ENCODE results near the gene SHB. TPM values are rescaled to one million over a fixed set of nuclear protein-coding genes. Genes with fewer than 3 reads are reported as not detected.

The SHB gene
- total RNA-seq, 1 experiment from 2014 or later, result 23.8 TPM

DNA sequence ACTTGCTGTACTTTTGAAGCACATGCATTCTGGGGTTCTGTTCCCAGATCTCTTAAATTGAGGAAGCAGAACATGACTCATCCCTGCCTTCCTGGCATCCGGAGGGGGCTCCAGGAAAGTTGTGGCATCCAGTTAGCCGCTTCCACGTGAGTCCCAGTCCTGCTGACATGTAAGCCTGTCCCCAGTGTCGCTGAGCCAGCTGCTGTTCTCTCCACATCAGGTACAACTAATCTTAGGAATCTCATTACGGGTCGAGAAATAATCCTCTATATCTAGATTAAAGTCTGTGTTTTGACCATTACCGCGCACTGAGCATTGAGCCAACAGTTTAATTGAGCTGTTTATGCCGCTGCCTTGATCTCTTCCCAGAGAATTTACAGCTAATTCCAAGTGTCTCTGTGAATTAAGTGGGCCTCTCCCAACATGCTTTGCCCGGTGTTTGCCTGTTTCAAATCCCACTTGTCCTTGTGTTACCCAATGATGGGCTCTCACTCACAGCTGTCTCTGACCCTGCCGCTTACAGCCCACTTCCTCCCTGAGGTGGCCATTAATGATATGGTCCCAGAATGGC lies 10.5 kb upstream of the SHB start:
- POLR2A ChIA-PET (ENCODE audit: unreplicated experiment), result no interaction called here
- Histone ChIP-seq H3K79me2 (ENCODE audit: low read depth) (no peaks in the 10 kb centered on the region), H3K36me3 (ENCODE audit: low read depth) (no peaks in the 10 kb centered on the region), H3K4me1 (replicated peaks; ENCODE audit: insufficient read depth) (peaks cover 25% of the 10 kb centered on the region), H4K20me1 (ENCODE audit: insufficient read depth) (no peaks in the 10 kb centered on the region), H3K9me2 (ENCODE audit: insufficient read depth) (no peaks in the 10 kb centered on the region), H3K4me2 (no peak overlapping the region), H3K9me3 (ENCODE audit: insufficient read depth, low read depth) (no peaks in the 10 kb centered on the region), H2AFZ (no peak overlapping the region), H3K27ac (no peak overlapping the region), H3K4me3 (no peak overlapping the region), H3F3A (ENCODE audit: insufficient read depth, low read depth) (peaks cover 7% of the 10 kb centered on the region; the same call in 1 of the 2 replicates), H3K27me3 (ENCODE audit: insufficient read depth, low read depth) (no peaks in the 10 kb centered on the region)
- intact Hi-C loops (cut with micrococcal nuclease; ENCODE audit: unreplicated experiment), result loop anchor here (2.0 to 5.0 kb wide), 2 partner anchors 15 to 93 kb away; no protein-coding TSS in a partner anchor
- CTCF ChIA-PET, result no interaction called here
- DNase-seq, result no peak
- no peak for TF ChIP-seq EZH2 (IDR thresholded peaks at IDR 0.05; ENCODE audit: low read depth)
- TF ChIP-seq, protein P1, sequence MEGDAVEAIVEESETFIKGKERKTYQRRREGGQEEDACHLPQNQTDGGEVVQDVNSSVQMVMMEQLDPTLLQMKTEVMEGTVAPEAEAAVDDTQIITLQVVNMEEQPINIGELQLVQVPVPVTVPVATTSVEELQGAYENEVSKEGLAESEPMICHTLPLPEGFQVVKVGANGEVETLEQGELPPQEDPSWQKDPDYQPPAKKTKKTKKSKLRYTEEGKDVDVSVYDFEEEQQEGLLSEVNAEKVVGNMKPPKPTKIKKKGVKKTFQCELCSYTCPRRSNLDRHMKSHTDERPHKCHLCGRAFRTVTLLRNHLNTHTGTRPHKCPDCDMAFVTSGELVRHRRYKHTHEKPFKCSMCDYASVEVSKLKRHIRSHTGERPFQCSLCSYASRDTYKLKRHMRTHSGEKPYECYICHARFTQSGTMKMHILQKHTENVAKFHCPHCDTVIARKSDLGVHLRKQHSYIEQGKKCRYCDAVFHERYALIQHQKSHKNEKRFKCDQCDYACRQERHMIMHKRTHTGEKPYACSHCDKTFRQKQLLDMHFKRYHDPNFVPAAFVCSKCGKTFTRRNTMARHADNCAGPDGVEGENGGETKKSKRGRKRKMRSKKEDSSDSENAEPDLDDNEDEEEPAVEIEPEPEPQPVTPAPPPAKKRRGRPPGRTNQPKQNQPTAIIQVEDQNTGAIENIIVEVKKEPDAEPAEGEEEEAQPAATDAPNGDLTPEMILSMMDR (conservative IDR thresholded peaks at IDR 0.05), result no peak
- BruUV-seq (replicated peaks), result no TSS peak

DNA sequence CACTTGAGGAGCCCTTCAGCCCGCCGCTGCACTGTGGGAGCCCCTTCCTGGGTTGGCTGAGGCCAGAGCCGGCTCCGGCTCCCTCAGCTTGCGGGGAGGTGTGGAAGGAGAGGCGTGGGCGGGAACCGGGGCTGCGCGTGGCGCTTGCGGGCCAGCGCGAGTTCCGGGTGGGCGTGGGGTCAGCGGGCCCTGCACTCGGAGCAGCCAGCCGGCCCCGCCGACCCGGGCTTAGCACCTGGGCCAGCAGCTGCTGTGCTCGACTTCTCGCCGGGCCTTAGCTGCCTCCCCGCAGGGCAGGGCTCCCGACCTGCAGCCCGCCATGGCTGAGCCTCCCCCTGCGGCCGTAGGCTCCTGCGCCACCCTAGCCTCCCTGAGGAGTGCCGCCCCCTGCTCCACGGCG lies 6.2 kb upstream of the SHB start:
- Histone ChIP-seq H3K4me3 (no peak overlapping the region), H3F3A (ENCODE audit: insufficient read depth, low read depth) (peaks cover 15% of the 10 kb centered on the region; the same call in 1 of the 2 replicates), H3K36me3 (ENCODE audit: low read depth) (no peaks in the 10 kb centered on the region), H3K27me3 (ENCODE audit: insufficient read depth, low read depth) (no peaks in the 10 kb centered on the region), H2AFZ (no peak overlapping the region), H3K9me2 (ENCODE audit: insufficient read depth) (no peaks in the 10 kb centered on the region), H3K4me2 (no peak overlapping the region), H3K4me1 (replicated peaks; ENCODE audit: insufficient read depth) (peaks cover 30% of the 10 kb centered on the region), H3K27ac (no peak overlapping the region), H3K9me3 (ENCODE audit: insufficient read depth, low read depth) (no peaks in the 10 kb centered on the region), H3K79me2 (ENCODE audit: low read depth) (no peaks in the 10 kb centered on the region), H4K20me1 (ENCODE audit: insufficient read depth) (no peaks in the 10 kb centered on the region)
- DNase-seq, result no peak
- CTCF ChIA-PET, result no interaction called here
- POLR2A ChIA-PET (ENCODE audit: unreplicated experiment), result no interaction called here
- TF ChIP-seq, protein P1 (conservative IDR thresholded peaks at IDR 0.05), result no peak
- TF ChIP-seq EZH2 (IDR thresholded peaks at IDR 0.05; ENCODE audit: low read depth), result no peak
- intact Hi-C loops (cut with micrococcal nuclease; ENCODE audit: unreplicated experiment), result no loop called here
- BruUV-seq (replicated peaks), result no TSS peak

DNA sequence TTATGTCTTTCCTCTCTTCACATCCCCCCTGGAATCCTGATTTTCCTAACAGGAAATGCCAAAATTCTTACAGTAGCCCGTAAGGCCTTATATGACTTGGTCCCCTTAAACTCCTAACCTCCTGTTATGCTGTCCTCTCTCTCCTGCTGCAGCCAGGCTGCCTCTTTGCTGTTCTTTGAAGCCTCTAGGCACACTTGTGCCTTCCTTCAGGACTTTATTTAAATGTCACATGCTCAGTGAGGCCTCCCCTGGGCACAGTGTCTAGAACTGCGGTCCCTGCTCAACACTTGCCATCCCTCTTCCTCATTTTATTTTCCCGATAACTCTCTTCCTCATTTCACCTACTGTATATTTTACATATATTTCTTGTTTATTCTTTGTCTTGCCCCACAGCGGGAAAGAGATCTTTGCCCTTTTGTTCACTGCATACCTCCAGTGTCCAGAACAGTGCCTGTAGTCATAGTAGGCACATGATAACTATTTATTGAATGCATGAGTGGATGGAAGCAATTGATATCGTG lies 5.5 kb upstream of the SHB start:
- Histone ChIP-seq H3K36me3 (ENCODE audit: low read depth) (no peaks in the 10 kb centered on the region), H3K9me3 (ENCODE audit: insufficient read depth, low read depth) (no peaks in the 10 kb centered on the region), H3K27ac (peak overlapping the region; percentile 53; the same call in 1 of the 2 replicates), H3K4me2 (peak overlapping the region; percentile 39; the same call in 1 of the 2 replicates), H3F3A (ENCODE audit: insufficient read depth, low read depth) (peaks cover 18% of the 10 kb centered on the region; the same call in 1 of the 2 replicates), H3K4me3 (no peak overlapping the region), H3K4me1 (replicated peaks; ENCODE audit: insufficient read depth) (peaks cover 33% of the 10 kb centered on the region), H4K20me1 (ENCODE audit: insufficient read depth) (no peaks in the 10 kb centered on the region), H3K9me2 (ENCODE audit: insufficient read depth) (no peaks in the 10 kb centered on the region), H2AFZ (no peak overlapping the region), H3K79me2 (ENCODE audit: low read depth) (no peaks in the 10 kb centered on the region), H3K27me3 (ENCODE audit: insufficient read depth, low read depth) (no peaks in the 10 kb centered on the region)
- no TSS peak for BruUV-seq (replicated peaks)
- ChIA-PET CTCF (no interaction called here), POLR2A (ENCODE audit: unreplicated experiment) (no interaction called here)
- no peak for DNase-seq
- intact Hi-C loops (cut with micrococcal nuclease; ENCODE audit: unreplicated experiment), result no loop called here
- TF ChIP-seq, protein P1 (conservative IDR thresholded peaks at IDR 0.05), result no peak
- no peak for TF ChIP-seq EZH2 (IDR thresholded peaks at IDR 0.05; ENCODE audit: low read depth)
